Diencephalon (tissue), 1 donor: ENCODE results near the gene KLHL30. TPM values are rescaled to one million over a fixed set of nuclear protein-coding genes. Genes with fewer than 3 reads are reported as not detected.

Experiments used
- total RNA-seq: library from RNA; depleted of rRNA; stranded (reverse); fragments of >200 nt; gene quantifications from one replicate; pipeline ENCODE4 v1.2.3, GENCODE V29; 2014

Gene KLHL30, protein sequence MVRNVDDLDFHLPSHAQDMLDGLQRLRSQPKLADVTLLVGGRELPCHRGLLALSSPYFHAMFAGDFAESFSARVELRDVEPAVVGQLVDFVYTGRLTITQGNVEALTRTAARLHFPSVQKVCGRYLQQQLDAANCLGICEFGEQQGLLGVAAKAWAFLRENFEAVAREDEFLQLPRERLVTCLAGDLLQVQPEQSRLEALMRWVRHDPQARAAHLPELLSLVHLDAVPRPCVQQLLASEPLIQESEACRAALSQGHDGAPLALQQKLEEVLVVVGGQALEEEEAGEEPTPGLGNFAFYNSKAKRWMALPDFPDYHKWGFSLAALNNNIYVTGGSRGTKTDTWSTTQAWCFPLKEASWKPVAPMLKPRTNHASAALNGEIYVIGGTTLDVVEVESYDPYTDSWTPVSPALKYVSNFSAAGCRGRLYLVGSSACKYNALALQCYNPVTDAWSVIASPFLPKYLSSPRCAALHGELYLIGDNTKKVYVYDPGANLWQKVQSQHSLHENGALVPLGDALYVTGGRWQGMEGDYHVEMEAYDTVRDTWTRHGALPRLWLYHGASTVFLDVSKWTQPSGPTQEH
- not detected for total RNA-seq

DNA sequence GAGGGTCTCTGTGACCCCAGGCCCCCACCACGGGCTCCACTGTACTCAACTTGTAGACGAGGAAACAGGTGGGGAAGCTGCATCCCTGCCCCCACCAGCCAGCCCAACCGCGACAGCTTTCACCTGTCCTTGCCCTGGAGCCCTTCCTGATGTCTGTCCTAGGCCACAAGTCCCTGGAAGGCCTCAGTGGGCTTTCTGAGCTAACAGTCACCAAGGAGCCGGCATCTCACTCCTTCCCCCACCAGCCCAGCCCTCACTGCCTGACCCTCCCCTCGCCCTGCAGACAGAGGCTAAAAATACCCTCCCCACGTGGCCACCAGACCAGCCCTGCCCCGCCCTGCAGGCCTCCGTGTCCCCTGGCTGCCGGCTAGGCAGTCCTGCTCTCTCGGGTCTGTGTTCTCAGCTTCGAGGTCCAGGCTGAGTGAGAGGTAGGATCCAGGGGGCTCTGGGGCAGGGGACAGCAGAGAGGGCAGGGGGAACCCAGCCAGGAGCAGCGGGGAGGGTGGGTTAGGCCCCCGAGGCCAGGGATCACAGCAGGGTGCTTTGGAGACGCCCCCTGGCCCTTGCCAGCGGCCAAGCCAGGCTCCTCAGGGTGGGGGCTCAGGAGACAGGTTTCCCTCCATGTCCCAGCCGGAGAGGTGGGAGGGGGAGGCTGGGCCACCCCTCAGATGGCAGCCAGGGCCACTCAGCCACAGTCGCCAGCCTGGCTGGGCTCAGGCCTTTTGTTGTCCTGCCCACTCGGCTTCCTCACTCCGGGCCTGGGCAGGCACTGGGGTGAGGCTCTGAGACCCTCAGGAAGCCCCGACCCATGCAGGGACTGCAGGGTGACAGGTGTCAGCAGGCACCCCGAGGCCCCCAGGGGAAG lies at the start of gene KLHL30:
Gene KLHL30 (plus strand): TSS at position 338 of the 865 bp plus-strand sequence. CDS start 2,087 bp downstream, outside the sequence.

DNA sequence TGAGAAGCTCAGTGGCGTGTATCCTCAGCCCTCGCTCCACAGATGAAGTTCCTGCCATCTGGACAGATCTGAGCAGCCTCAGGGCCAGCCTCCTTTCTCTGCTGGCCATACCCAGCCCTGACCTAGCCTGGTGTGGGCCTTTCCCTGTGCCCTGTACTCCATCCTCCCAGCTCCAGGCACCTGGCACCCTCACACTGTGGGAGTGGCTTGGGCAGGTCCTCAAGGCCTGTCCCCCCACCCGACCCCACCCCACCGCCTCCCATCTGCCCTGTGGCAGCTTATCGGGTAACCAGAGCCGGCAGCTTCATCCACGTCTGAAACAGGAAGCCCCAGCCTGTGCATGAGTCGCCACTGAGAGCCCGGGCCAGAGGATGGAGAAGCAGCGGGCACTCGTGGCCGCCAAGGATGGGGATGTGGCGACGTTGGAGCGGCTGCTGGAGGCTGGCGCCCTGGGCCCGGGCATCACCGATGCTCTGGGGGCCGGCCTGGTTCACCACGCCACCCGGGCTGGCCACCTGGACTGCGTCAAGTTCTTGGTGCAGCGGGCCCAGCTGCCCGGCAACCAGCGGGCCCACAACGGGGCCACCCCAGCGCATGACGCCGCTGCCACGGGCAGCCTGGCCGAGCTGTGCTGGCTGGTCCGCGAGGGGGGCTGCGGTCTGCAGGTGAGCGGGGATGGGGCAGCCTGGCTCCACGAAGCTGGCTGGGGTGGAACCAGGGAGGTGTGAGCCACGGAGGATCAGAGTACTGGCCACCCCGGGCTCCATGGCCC lies 38.2 kb upstream of the KLHL30 start, which contains the start of gene ESPNL:
Gene ESPNL (plus strand): TSS at position 292 of the 772 bp plus-strand sequence. CDS start 80 bp downstream, at position 372.

DNA sequence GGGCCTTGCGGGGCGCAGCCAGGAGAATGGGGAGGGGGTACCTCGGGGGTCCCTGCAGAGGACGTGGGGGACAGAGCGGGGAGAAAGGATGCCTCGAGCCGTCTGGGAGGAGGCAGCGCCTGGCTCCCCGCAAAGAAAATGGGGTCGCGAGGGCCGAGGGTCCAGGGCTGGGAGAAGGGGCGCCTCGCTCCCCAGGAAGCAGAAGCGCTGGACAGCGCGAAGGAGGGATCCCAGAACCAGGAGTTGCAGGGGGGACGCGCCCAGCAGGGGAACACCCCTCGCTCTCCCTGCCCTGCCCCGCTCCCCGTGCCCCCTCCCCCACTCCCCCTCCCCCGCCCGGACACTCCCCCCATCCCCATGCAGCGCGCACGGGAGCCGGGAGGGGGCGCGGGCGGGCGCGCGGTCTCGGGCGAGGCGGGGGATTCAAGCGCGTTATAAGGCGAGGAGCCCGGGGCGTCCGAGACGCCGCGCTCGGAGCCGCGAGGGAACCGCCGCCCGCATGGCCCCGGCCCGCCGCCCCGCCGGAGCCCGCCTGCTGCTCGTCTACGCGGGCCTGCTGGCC lies 20.1 kb downstream of the KLHL30 start, which contains the start of gene ERFE:
Gene ERFE (plus strand): TSS at position 462 of the 562 bp plus-strand sequence. CDS start 38 bp downstream, at position 500.

Other genes starting within 250 kb of the KLHL30 start
- gene UBE2F, start 171.7 kb upstream of the KLHL30 start, total RNA-seq = 50.3 TPM
- gene SCLY, start 77.7 kb upstream of the KLHL30 start, total RNA-seq = 11.1 TPM
- 0.23 TPM for gene ESPNL, start 38.3 kb upstream of the KLHL30 start, total RNA-seq
- gene ERFE, start 20.3 kb downstream of the KLHL30 start, total RNA-seq = 1.2 TPM
- gene ILKAP, start 65.0 kb downstream of the KLHL30 start, total RNA-seq = 55.1 TPM
- 40.6 TPM for gene HES6, start 101.4 kb downstream of the KLHL30 start, total RNA-seq
- 5.1 TPM for gene PER2, start 149.9 kb downstream of the KLHL30 start, total RNA-seq
- gene TRAF3IP1, start 181.8 kb downstream of the KLHL30 start, total RNA-seq = 18.5 TPM